Peyer's patch (tissue), 4 donors: ENCODE measurements around the gene CEP85L. TPM values are rescaled to one million over a fixed set of nuclear protein-coding genes. Genes with fewer than 3 reads are reported as not detected.
"Not testable (repeated sequence)": the region's sequence is repeated elsewhere in the genome, so short reads cannot be mapped to it uniquely, and the experiment has no call there.

Experiments used
- DNase-seq, 3 donors: peaks; one replicate each; pipeline ENCODE4 v3.0.0-alpha.2; 2017 to 2019
- H3K27ac ChIP-seq, 4 donors: fragments of 200-600 bp; sonication (generic); one replicate each; pipeline ENCODE4 v1.5.1; 2016 to 2019
- H3K27me3 ChIP-seq, 2 donors: fragments of 200-600 bp; sonication (generic); one replicate each; pipeline ENCODE4 v1.5.1; 2019
- H3K36me3 ChIP-seq, 3 donors: fragments of 200-600 bp; sonication (generic); one replicate each; pipeline ENCODE4 v1.5.1; 2016 to 2019
- H3K4me1 ChIP-seq, 4 donors: fragments of 200-600 bp; sonication (generic); one replicate each; pipeline ENCODE4 v1.5.1; 2016 to 2019
- H3K4me3 ChIP-seq, 4 donors: fragments of 200-600 bp; sonication (generic); 1 replicate in 3 of 4; 2 replicates in 1 of 4; pipeline ENCODE4 v1.5.1; 2016 to 2019; ENCODE audit warnings: mild to moderate bottlenecking in 1 of 4
- H3K9me3 ChIP-seq, 4 donors: fragments of 200-600 bp; sonication (generic); one replicate each; pipeline ENCODE4 v1.5.1; 2016 to 2019; ENCODE audit warnings: mild to moderate bottlenecking in 1 of 4
- POLR2A ChIP-seq, 2 donors: fragments of 450-650 bp; IDR thresholded peaks; one replicate each; pipeline ENCODE4 v1.5.1; 2017; ENCODE audit warnings: antibody characterized with exemption in 2 of 2, mild to moderate bottlenecking in 2 of 2, moderate library complexity in 2 of 2
- total RNA-seq, 4 donors: library from RNA; depleted of rRNA; stranded (reverse); fragments of >200 nt; gene quantifications; one replicate each; pipeline ENCODE4 v1.1.0, GENCODE V29; 2016
- TF ChIP-seq, protein P1 (sequence below), 6 experiments: fragments of 450-650 bp in 4 of 6; fragments of 200-600 bp in 2 of 6; sonication (generic) in 1 of 6; IDR thresholded peaks; one replicate each; pipeline ENCODE4 v1.5.1; 2017 to 2019; ENCODE audit warnings: antibody characterized with exemption in 6 of 6, mild to moderate bottlenecking in 3 of 6, moderate library complexity in 1 of 6

CEP85L gene
- total RNA-seq, 4 donors from 2014 or later, result 3.2 to 22.3 (median 7.5) TPM

DNA sequence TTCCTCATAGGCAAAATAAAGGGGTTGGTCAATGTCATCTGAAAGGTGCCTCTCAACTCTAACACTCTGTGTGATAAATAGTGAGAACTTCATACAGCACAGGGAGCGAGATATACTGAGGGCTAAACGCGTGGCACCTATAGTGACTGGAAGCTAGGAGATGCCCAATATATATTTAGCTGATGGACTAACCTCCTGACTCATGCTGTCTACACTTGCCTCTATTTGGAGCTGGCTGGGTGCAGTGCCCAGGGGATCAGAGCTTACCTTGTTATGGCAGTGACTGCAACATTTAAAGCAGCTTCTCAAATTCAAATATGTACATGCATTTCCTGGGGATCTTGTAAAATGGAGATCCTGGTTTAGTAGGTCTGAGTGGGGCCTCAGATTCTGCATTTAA is 214.9 kb downstream of the CEP85L start:
- no peaks in the 10 kb centered on the region for H3K4me1 ChIP-seq
- peaks cover 0 to 5% (median 0%) of the 10 kb centered on the region in 4 donors for H3K9me3 ChIP-seq
- no peak for DNase-seq
- H3K27ac ChIP-seq, result no peak overlapping the region
- TF ChIP-seq POLR2A (IDR thresholded peaks at IDR 0.05), result no peak
- TF ChIP-seq, protein P1, sequence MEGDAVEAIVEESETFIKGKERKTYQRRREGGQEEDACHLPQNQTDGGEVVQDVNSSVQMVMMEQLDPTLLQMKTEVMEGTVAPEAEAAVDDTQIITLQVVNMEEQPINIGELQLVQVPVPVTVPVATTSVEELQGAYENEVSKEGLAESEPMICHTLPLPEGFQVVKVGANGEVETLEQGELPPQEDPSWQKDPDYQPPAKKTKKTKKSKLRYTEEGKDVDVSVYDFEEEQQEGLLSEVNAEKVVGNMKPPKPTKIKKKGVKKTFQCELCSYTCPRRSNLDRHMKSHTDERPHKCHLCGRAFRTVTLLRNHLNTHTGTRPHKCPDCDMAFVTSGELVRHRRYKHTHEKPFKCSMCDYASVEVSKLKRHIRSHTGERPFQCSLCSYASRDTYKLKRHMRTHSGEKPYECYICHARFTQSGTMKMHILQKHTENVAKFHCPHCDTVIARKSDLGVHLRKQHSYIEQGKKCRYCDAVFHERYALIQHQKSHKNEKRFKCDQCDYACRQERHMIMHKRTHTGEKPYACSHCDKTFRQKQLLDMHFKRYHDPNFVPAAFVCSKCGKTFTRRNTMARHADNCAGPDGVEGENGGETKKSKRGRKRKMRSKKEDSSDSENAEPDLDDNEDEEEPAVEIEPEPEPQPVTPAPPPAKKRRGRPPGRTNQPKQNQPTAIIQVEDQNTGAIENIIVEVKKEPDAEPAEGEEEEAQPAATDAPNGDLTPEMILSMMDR (IDR thresholded peaks at IDR 0.05), result no peak
- H3K36me3 ChIP-seq, result no peaks in the 10 kb centered on the region
- H3K4me3 ChIP-seq, result no peak overlapping the region
- H3K27me3 ChIP-seq, result no peaks in the 10 kb centered on the region

DNA sequence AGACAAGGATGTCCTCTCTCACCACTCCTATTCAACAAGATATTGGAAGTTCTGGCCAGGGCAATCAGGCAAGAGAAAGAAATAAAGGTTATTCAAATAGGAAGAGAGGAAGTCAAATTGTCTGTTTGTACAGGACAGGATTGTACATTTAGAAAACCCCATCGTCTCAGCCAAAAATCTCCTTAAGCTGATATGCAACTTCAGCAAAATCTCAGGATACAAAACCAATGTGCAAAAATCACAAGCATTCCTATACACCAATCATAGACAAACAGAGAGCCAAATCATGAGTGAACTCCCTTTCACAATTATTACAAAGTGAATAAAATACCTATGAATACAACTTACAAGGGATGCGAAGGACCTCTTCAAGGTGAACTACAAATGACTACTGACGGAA is 217.2 kb downstream of the CEP85L start:
- not testable (repeated sequence) for H3K27me3 ChIP-seq, H3K36me3 ChIP-seq, H3K9me3 ChIP-seq, H3K4me3 ChIP-seq, H3K27ac ChIP-seq, DNase-seq, H3K4me1 ChIP-seq

DNA sequence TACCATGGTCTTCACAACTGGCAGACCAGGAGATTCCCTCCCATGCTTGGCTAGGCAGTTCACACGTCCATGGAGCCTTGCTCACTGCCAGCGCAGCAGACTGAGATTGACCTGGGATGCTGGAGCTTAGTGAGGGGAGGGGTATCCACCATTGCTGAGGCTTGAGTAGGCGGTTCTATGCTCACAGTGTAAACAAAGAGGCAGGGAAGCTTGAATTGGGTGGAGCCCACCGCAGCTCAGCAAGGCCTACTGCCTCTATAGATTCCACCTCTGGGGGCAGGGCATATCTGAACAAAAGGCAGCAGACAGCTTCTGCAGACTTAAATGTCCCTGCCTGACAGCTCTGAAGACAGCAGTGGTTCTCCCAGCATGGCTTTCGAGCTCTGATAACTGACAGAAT is 230.1 kb downstream of the CEP85L start:
- not testable (repeated sequence) for H3K4me1 ChIP-seq, H3K9me3 ChIP-seq, H3K27me3 ChIP-seq, DNase-seq, H3K27ac ChIP-seq, H3K4me3 ChIP-seq, H3K36me3 ChIP-seq

DNA sequence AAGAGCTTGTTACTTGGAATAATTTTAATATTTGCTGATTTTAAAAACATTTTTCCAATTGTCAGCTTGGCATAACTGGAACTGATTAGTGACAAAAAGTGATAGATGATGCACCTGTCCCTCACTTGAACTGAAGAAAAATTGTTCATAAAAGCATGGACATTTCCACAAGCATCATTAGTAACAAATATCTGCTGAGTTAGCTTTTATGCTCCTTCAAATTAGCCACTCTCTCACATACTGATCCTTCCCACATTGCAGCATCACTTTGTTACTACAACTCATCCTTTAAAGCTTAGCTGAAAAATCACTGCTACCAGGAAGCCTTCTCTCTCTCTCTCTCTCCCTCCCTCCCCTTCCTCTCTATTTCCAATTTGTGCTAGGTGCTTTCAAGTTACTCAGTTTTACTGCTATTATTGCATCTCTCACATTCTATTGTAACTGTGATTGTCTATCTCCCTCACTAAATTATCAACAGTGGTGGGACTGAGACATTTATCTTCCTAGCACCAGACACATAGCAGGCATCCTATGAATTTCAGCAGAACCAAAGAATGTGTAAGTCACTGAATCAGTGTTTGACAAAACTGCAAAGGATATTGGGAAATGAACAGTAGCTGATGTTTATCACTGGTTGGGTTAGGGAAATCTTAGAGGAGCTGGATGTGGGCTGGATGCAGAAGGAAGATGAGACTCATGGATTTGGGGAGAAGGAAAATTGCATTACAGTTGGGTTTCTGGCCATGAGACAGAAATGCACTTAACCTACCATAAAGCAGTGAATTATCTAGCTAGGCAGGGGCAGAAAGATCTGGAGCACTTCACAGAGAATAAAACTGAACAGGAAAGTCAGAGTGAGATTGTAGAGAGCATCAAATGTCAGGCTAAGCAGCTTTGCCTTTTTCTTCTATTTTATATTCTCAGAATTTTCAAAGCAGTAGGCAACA is 231.7 kb downstream of the CEP85L start:
- Histone ChIP-seq H3K27me3 (no peaks in the 10 kb centered on the region), H3K4me1 (no peaks in the 10 kb centered on the region), H3K36me3 (no peaks in the 10 kb centered on the region), H3K27ac (no peak overlapping the region), H3K4me3 (no peak overlapping the region), H3K9me3 (no peaks in the 10 kb centered on the region)
- no peak for DNase-seq
- TF ChIP-seq, protein P1 (IDR thresholded peaks at IDR 0.05), result no peak
- no peak for TF ChIP-seq POLR2A (IDR thresholded peaks at IDR 0.05)

Other genes starting within 250 kb of the CEP85L start
- gene PLN, start 103.3 kb downstream of the CEP85L start, total RNA-seq, result 10 to 100 TPM in 2 of 4 donors, 1 to 10 TPM in 2; 6.1 to 28.9 (median 12.2) TPM
- gene ASF1A, start 242.6 kb upstream of the CEP85L start, total RNA-seq, result 10 to 100 TPM in 1 of 4 donors, 1 to 10 TPM in 3; 5.5 to 14.0 (median 8.0) TPM